Omental fat pad (tissue), 4 donors: ENCODE data around the gene RAB20. TPM values are rescaled to one million over a fixed set of nuclear protein-coding genes. Genes with fewer than 3 reads are reported as not detected.

Experiments used
- ATAC-seq: fragments of 150-250 bp; one replicate; pipeline ENCODE4 v1.9.1; 2016; ENCODE audit warnings: mild to moderate bottlenecking, moderate library complexity; ENCODE audit not compliant: low FRiP score
- DNase-seq: peaks from one replicate; pipeline ENCODE4 v3.0.0-alpha.2; 2019; ENCODE audit warnings: low spot score
- CTCF ChIP-seq, 3 donors: fragments of 450-650 bp; IDR thresholded peaks; one replicate each; pipeline ENCODE4 v1.5.1; 2016 to 2017; ENCODE audit warnings: antibody characterized with exemption in 3 of 3, mild to moderate bottlenecking in 3 of 3, moderate library complexity in 2 of 3
- total RNA-seq, 4 donors: library from RNA; depleted of rRNA; stranded (reverse); fragments of >200 nt; gene quantifications; one replicate each; pipeline ENCODE4 v1.1.0, GENCODE V29; 2016

The RAB20 gene
- total RNA-seq, 4 donors from 2014 or later = 34.7 to 67.9 (median 49.4) TPM

- no peak for ATAC-seq
- DNase-seq = no peak
These were observed 30.4 kb downstream of the RAB20 start for GRCh38 chr13:110531100-110531499.

GRCh38 chr13:110529522-110530311 lies 31.8 kb downstream of the RAB20 start:
- TF ChIP-seq CTCF (IDR thresholded peaks at IDR 0.05) = no peak
- ATAC-seq (no peak), DNase-seq (no peak)

More at GRCh38 chr13:110531100-110531499, 30.4 kb downstream of the RAB20 start:
- no peak for TF ChIP-seq CTCF (IDR thresholded peaks at IDR 0.05)

GRCh38 chr13:110528911-110529310 lies 32.6 kb downstream of the RAB20 start:
- no peak for DNase-seq
- no peak for ATAC-seq
- TF ChIP-seq CTCF (IDR thresholded peaks at IDR 0.05) = no peak

GRCh38 chr13:110528371-110528770 lies 33.2 kb downstream of the RAB20 start:
- no peak for DNase-seq
- peak; percentile 23 for ATAC-seq
- TF ChIP-seq CTCF (IDR thresholded peaks at IDR 0.05) = no peak

GRCh38 chr13:110525328-110526319 lies 35.9 kb downstream of the RAB20 start:
- no peak for ATAC-seq
- no peak for DNase-seq
- TF ChIP-seq CTCF (IDR thresholded peaks at IDR 0.05) = no peak

- no peak for TF ChIP-seq CTCF (IDR thresholded peaks at IDR 0.05)
- no peak for ATAC-seq
- DNase-seq = no peak
These were observed 36.8 kb downstream of the RAB20 start for GRCh38 chr13:110524541-110525257.
